ENCODE data around the gene DIPK1A. TPM values are rescaled to one million over a fixed set of nuclear protein-coding genes. Genes with fewer than 3 reads are reported as not detected.

Gene DIPK1A
- polyA plus RNA-seq, 1 donor = 7.7 TPM

GRCh38 chr1:92874987-92875386, 86.3 kb downstream of the DIPK1A start:
- DNase-seq = no peak

GRCh38 chr1:92872719-92873118, 88.5 kb downstream of the DIPK1A start:
- no peak for DNase-seq

GRCh38 chr1:92870591-92870990, 90.7 kb downstream of the DIPK1A start:
- DNase-seq = no peak

GRCh38 chr1:92864131-92864530, 97.1 kb downstream of the DIPK1A start:
- no peak for DNase-seq

- DNase-seq = no peak
Observed at GRCh38 chr1:92862605-92863004, 98.7 kb downstream of the DIPK1A start.

- peak; percentile 10 for DNase-seq
Observed at GRCh38 chr1:92859400-92860039, 101.7 kb downstream of the DIPK1A start.

- peak; percentile 75 for DNase-seq
Observed at GRCh38 chr1:92858564-92859399, 102.5 kb downstream of the DIPK1A start.

- DNase-seq = no peak
Observed at GRCh38 chr1:92857817-92858216, 103.4 kb downstream of the DIPK1A start.

- DNase-seq = no peak
Observed at GRCh38 chr1:92855236-92855635, 106.0 kb downstream of the DIPK1A start.

- DNase-seq = no peak
Observed at GRCh38 chr1:92854101-92854785, 107.0 kb downstream of the DIPK1A start.

- DNase-seq = no peak
Observed at GRCh38 chr1:92853299-92853698, 108.0 kb downstream of the DIPK1A start.

- DNase-seq = no peak
Observed at GRCh38 chr1:92851729-92852128, 109.5 kb downstream of the DIPK1A start.

GRCh38 chr1:92850019-92850418, 111.2 kb downstream of the DIPK1A start:
- no peak for DNase-seq

- DNase-seq = no peak
Observed at GRCh38 chr1:92848201-92848600, 113.1 kb downstream of the DIPK1A start.

- no peak for DNase-seq
Observed at GRCh38 chr1:92845908-92846307, 115.4 kb downstream of the DIPK1A start.

- DNase-seq = no peak
Observed at GRCh38 chr1:92844439-92844838, 116.8 kb downstream of the DIPK1A start.

GRCh38 chr1:92843429-92844352, 117.6 kb downstream of the DIPK1A start:
- DNase-seq = no peak

- DNase-seq = no peak
Observed at GRCh38 chr1:92843046-92843423, 118.2 kb downstream of the DIPK1A start.

GRCh38 chr1:92842082-92843045, 118.9 kb downstream of the DIPK1A start:
- DNase-seq = no peak

GRCh38 chr1:92840600-92840999, 120.7 kb downstream of the DIPK1A start:
- no peak for DNase-seq

- no peak for DNase-seq
Observed at GRCh38 chr1:92839442-92839841, 121.8 kb downstream of the DIPK1A start.
